DMS153 treated with DMSO at 0.1 percent for 48 hours (cell line): ENCODE data around the gene ZDHHC11.
A peak's percentile ranks its signal among the peaks of the same experiment; 100 is the strongest.
"Not testable (repeated sequence)": the region's sequence is repeated elsewhere in the genome, so short reads cannot be mapped to it uniquely, and the experiment has no call there.

Experiments
- DNase-seq: peaks from one replicate; lab custom pipeline; 2025; ENCODE audit not compliant: unreplicated experiment; lab: John Stamatoyannopoulos, UW

Gene ZDHHC11

DNA sequence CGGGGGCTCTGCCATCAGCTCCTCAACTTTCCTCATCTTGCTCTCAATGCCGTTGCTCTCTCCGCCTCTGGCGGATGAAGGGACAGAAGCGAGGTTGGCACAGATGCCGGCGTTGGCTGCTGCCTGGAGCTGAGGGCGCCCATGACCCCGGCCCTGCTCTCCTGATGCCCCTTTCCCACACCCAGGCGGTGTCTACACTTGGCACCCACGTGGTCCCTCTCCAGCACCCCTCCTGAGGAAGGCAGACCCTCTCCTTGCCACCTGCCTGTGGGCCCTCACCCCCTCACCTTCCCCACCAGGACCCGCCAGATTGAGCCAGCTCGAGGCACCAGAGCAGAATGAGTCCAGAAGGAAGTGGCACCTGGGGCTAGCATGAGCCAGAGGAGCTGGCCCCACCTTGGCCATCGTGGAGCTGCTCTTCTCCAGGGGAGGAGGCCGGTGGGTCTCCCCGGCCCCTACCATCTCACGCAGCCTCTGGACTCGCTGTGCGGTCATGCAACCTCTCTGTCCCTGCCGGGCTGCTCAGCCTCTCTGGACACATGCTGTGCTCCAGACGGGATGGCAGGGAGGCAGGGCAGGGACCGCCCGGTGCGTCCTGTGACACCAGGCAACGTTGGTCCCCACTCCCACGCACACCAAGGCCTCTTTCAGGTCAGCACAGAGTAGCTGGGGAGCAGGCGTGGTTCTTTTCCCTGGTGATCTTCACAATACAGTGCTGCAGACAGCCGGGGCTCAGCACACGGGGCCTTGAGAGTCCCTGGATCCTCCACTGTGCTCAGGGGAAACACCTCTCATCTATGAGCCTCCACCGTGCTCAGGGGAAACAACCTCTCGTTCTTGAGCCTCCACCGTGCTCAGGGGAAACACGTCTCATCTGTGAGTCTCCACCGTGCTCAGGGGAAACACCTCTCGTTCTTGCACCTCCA, 4.8 kb downstream of the ZDHHC11 start:
- DNase-seq, result not testable (repeated sequence)

DNA sequence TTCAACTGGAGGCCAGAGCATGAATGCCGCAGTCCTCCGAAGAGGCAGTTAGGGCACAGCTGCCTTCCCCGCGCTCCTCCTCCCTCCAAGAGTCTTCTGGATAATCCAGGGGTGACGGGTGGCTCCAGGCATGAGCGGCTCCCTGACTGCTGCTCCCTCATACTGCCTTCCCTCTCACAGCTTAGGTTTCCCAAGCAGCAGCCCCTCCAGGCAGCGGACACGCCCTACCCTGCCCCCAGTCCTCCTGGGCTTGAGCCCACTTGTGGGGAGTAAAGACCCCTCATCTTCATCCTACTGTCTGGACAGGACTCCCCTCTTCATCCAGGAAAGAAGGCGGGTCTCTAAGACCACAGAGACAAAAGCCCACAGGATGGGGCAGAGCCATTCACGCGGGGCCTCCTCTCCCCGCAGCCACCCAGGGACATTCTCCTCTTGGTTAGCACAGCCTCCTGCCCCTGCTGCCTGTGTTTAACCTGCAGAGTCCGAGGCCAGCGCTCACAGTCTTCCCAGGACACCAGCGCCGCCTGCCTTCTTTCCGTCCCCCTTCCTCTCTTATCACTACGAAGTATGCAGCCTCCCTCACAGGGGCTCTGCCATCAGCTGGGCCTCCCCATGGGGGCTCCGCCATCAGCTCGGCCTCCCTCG, 5.6 kb downstream of the ZDHHC11 start:
- DNase-seq, result not testable (repeated sequence)

DNA sequence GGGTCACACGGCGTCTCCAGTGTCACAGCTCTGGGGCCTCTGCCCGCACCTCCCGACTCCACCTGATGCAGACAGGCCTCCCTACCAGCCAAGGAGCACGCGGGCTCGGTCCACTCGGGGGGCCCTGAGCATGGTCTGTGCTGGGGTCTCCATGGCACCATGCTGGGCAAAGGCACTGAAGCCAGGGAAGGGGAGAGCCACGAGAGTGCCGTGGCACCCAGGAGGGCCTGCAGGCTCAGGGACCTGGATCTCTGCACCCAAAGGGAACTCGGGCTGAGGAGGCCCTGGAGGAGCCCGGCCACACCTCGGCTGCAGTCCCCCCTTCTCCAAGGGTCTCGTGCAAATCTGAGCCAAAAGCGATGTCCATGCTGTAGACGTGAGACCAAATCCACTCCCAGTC, 6.4 kb downstream of the ZDHHC11 start:
- DNase-seq, result not testable (repeated sequence)

DNA sequence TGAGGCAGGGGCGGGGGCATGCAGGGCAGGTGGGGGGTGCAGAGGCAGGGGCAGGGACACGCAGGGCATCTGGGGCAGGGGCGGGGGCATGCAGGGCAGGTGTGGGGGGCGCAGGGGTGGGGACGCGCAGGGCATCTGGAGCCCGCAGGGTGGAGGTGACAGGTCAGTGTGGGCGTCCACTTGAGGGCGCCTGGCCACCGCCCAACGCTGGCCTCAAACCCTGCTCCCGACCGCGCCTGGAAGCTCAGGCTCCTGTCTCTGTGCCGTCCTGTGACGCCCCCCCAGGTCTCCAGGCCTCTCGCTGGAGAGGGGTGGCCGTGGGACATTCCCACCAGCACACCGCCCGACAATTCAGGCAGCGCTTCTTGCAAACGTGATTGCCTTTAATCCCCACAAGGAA, 6.9 kb downstream of the ZDHHC11 start:
- not testable (repeated sequence) for DNase-seq

DNA sequence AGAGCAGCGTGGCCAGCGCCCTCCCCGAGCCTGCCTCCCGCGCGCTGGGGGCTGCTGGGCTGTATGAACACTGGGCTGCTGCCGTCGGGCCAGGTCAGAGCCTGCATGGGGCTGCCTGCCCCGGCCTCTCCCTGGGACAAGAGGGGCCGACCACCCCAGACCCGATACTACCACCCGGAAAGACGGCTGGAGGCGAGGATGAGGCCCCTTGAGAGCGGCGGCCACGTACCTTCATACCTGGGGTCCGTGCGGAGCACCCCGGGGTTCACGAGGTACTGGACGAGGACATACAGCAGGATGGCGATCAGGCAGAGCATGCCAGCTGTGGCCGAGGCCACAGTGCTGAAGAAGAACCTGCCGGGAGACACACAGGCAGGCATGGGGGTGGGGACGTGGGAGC, 7.4 kb downstream of the ZDHHC11 start:
- DNase-seq, result not testable (repeated sequence)

DNA sequence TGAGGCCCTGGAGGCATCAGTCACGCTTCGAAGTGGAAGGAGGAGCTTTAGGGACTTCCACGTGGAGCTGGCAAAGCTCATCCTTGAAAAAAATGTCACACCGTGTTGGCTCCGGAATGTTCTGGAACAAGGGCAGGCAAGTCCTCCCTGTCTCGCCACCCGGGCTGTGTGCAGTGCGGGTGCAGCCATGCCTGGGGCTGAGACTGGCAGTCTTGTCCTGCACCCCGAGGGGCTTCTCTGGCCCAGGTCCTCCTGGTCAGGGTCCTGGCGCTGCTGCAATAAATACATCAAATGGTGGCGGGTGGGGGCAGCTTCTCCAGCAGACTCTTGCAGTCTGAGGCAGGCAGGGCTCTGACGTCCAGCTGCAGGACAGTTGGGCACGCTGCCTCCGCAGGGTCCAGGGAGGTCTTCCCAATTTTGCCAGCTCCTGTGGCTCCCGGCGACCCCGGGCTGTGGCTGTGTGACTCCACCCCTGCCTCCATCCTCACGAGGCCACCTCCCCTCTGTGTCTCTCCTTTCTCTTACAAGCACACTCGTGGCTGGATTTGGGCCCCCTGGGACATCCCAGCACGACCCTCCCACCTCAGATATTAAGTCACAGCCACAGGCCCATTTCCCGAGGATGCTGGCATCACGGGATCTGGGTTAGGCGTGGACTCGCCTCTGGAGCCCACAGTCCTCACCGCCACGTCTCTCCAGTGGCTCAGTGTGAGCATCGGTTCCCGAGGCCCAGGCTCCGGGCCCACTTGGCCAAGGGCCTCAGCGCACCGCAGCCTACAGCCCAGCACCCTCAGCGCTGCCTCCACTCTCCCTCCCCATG, 8.2 kb downstream of the ZDHHC11 start:
- not testable (repeated sequence) for DNase-seq

DNA sequence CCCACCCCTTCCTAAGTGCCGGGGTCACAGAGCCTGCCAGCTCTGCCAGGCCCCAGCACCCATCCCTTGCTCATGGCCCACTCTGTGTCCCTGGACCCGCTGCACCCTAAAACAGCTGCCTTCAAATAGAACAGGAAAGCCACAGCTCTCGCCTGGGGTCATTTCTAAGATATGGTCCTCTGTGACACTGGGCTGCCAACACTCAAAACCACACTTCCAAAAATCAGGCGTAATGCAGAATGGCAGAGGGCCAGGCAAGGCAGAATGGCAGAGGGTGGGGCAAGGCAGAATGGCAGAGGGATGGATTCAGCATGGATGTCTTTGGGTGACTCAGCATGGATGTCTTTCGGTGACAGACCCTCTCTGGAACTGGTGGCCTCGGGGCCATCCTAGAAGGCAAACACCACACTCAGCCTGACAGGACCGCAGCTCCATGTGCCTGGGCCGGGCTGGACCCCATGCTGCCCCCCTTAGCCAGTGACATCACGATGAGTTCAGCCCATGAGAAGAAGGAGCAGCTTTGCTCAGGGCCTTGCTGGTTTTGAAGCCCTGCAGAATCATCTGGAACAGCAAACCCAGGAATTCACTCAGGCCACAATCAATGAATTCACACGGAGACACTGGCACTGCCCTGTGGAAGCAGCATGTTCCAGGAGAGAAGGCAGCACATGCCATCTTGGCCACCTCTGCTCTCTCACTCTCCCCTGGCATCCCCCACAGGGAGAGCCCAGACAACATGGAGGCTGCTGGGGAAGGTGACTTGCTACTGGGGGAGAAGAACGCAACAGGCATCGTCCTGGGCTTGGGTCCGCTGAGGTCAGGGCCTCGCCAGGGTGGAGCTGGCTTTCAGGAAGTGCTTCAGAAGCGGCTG, 9.0 kb downstream of the ZDHHC11 start:
- not testable (repeated sequence) for DNase-seq

DNA sequence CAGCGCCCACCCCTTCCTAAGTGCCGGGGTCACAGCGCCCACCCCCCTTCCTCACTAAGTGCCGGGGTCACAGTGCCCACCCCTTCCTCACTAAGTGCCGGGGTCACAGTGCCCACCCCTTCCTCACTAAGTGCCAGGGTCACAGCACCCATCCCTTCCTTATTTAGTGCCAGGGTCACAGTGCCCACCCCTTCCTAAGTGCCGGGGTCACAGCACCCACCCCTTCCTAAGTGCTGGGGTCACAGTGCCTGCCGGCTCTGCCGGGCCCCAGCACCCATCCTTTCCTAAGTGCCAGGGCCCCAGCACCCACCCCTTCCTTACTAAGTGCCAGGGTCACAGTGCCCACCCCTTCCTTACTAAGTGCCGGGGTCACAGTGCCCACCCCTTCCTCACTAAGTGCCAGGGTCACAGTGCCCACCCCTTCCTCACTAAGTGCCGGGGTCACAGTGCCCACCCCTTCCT, 9.8 kb downstream of the ZDHHC11 start:
- DNase-seq, result not testable (repeated sequence)

DNA sequence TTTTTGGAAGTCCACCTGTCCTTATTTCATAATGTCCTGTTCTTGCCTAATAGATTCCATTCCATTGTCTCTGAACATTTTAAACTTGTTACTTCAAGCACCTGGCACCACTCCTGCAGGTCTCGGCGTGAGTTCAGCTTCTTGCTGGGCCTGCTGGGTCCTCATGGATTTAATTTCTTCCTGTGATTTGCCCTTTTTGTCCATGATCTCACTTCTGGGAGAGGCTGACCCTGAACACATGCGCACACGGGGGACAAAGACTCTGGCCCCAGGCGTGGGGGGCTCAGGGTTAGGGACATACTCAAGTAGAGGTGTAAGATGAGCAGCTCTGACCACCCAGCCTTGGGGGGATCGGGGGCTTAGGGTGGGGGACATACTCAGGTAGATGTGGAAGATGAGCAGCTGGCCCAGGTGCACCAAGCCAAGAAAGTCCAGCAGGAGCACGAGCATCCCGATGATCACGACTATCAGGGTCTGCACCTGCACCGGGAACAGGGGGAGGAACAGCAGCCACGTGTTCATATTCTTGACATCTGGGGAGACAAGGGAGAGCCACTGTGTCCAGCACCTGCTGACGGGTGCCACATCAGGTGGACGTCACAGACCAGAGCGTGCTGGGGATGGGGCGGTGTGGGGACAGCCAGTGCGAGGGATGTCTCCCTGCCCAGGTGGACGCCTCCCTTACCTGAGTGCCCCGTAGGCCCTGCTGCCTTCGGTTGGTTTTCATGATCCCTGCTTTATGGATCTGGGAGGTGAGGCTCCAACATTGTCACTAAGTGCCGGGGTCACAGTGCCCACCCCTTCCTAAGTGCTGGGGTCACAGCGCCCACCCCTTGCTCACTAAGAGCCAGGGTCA, 10.4 kb downstream of the ZDHHC11 start:
- not testable (repeated sequence) for DNase-seq

DNA sequence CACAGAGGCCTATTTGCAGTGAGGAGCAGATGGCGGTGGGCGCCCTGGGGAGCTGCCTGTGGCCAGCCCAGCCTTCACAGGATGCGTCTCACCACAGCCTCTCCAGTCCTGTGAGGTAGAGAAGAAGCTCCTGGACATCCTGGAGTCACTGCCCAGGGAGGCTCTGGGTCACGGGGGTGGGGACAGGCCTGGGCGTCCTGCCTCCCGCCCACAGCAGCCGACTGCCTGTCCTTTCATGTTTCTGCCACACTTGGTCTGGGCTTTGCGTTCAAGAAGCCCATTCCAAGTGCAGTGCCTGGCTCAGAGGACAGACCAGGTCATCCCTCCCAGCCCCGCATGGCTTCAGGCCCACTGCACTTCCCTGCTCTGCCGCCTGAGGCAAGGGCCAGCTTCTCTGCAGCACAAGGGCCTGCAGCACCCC, 12.3 kb downstream of the ZDHHC11 start:
- not testable (repeated sequence) for DNase-seq

DNA sequence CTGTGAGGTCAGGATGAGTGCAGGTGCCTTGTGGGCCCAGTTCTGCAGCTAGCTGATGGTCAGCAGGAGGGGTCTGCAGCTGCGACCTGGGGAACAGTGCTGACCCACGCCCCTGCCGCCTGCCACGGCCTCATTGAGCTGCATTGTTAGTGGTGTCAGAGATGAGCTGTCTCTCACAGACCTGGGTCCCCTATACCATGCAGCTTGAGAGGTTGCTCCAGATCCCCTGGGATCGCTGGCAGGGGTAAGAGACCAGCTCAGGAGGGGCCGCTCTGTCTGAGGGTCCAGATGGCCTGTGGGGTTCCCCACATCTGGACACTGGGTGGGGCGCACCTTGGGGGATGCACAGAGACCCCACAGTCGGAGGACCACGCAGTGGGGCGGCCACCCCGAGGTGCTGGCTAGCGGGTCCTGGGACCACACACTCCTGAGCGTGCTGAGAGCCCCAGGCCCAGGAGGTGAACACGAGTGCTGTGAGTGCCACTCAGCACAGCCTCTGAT, 13.1 kb downstream of the ZDHHC11 start:
- DNase-seq, result not testable (repeated sequence)

DNA sequence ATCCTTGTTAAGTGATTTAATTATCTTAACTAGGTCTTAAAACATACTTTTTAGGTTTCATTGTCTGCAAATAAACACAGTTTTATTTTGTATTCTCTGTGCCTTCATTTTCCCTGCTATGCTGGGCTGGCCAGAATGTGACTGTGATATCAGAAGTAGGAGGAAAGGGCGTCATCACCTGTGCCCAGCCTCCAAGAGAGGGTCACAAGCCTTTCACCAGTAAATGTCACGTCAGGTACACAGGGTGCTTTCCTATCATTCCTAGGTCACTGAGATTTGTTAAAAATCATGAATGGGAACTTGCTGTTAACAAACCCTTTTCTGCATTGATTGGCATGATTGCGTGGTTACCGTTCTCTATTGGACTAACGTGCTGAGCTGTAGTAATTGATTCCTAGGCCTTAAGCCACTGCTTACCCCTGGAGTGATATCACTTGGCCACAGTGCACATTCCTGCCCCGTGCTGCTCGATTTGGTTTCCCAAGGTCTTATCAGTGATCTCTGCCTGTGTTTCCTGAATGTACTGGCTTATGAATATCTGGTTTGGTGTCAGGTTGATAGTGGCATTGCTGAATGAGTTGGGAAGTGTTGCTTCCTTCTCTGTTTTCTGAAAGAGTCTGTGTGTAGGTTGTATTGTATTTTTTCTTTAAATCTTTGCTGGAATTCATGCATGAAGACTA, 14.7 kb downstream of the ZDHHC11 start:
- not testable (repeated sequence) for DNase-seq

DNA sequence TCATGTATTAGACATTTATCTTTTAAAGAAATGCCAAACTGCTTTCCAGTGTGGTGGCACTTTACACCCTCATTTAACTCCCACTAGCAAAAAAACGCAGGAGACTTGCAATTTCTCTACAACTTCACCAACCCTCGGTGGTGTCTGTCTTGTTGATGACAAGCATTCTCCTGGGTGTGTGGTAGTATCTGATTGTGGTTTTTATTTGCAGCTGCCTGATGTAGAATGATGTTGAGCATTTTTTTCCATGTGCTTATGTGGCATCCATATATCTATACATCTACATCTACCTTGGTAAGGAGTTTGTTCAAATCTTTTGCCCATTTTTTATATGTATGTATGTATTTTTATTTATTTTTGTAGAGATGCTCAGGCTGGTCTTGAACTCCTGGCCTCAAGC, 16.8 kb downstream of the ZDHHC11 start:
- not testable (repeated sequence) for DNase-seq

DNA sequence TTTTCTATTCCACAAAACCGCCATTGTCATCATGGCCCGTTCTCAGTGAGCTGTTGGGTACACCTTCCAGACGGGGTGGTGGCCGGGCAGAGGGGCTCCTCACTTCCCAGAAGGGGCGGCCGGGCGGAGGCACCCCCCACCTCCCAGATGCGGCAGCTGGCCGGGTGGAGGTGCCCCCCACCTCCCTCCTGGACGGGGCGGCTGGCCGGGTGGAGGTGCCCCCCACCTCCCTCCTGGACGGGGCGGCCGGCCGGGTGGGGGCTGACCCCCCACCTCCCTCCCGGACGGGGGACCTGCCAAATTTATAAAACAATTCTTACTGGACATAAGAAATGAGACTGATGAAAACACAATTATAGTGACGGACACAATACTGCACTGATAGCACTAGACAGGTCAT, 22.6 kb downstream of the ZDHHC11 start:
- DNase-seq, result not testable (repeated sequence)

DNA sequence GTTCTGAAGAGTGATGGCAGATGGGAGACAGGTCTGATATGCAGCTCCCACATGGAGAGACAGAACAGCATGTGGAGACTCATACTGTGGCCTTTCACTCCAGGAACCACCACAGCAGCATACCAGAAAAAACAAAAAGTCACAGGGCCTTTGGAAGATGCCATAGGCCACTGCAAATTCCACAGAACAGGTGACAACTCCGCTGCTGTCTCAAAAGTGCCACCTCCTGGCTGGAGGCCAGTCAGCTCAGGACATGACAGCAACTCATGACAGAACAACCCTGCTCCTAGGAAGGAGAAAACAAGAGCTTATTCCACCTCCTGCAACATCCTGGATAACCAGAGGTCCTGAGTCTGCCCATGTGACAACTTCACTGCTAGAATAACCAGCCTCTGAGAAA, 25.2 kb downstream of the ZDHHC11 start:
- DNase-seq, result not testable (repeated sequence)

DNA sequence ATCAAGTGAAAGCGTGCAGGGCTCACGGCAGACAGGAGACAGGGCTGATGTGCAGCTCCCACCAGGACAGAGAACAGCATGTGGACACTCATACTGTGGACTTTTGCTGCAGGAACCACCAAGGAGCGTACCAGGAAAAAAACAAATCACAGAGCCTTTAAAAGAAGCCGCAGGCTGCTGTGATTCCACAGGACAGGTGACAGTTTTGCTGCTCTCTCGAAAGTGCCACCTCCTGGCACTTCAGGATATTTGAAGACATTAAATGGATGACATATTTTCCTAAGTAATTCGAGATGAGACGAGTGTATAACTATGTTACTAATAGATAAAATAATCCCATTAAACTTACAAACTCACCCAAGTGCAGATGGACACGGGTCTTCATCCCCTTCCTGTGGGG, 29.3 kb downstream of the ZDHHC11 start:
- DNase-seq, result peak; percentile 10

DNA sequence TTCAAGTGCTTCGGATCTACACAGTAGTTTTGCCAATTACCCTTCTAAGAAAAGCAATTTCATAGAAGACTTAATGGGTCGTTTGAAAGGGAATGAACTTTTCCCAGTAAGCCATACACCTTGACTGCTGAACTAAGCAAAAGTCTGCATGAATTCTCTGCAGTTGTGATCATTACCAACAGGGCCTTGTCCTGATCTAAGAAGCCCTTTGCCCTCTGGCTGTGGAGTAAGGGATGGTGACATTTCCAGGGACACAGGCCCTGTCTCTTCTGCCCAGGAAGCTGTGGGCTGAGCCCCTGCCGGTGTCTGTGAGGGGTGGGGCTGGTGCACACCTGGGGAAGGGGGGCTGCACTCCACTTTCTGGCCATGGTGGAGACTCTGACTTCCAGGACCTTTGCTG, 30.5 kb downstream of the ZDHHC11 start:
- no peak for DNase-seq

DNA sequence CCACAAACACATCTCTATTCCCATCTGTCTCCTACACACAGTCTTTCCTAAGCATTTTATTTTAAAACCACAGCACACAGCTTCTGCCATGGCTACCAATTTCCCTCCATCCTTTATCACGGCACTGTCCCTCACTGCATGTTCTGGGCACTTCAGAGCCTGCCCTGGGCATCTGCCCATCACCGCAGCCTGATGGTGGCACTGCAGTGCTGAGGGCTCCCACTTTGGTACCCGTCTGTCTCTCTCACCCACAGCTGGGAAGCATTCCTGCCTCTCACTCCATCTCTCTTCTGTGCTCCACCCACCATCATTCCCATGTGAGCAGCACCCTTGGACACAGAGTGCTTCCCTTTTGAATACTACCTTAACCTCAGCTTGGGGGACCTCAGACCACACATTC, 31.7 kb downstream of the ZDHHC11 start:
- DNase-seq, result no peak

DNA sequence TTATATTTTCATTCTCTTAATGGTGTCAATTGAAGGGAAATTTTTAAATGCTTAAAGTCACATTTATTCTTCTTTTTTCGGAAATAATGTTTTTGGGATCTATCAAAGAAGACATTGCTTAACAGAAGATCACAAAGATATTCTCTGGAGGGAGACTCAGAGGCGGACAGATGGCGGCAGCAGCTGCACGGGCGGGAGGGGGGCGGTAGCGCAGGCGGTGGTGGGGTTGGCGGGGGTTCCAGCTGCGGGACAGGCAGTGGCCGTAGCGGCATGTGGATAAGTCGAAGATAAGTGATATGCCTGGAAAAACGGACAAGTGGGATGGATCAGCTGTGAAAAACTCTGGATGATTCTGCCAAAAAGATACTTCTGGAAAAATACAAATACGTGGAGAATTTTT, 34.6 kb downstream of the ZDHHC11 start:
- DNase-seq, result no peak
